HG02943 (cell line): Measurements from ENCODE around the gene FBXO10.

Source experiments
- ATAC-seq: cut with Tn5 transposase; IDR thresholded peaks from one replicate; pipeline ENCODE4 v1.9.1; 2021; ENCODE audit warnings: mild to moderate bottlenecking, low read depth, moderate library complexity; ENCODE audit not compliant: unreplicated experiment

Gene FBXO10

DNA sequence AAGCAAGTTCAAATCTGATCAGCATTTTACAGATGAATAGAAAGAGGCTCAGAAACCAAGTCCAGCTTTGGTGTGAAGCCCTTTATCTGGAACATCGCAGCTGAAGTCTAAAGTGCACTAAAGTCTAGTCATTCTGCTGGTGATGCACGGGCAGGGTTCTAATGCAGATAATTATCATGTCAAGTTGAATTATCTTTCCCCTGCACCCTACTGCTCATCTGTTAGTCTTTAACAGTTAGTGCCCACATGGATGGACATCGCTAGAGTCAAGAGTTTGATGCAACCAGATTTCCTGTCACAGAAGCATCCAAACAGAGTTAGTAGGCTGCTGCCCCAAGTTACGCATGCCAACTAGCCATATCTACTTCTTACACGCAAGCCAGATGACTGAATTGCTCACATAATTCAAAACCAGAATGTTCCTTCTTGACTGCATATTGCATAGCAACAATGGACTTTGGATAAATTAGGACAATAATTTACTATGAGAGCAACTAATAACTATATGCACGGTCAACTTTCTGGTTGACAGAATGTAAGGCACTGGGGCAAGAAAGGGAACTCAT is 17.8 kb upstream of the FBXO10 start:
- ATAC-seq = no peak

DNA sequence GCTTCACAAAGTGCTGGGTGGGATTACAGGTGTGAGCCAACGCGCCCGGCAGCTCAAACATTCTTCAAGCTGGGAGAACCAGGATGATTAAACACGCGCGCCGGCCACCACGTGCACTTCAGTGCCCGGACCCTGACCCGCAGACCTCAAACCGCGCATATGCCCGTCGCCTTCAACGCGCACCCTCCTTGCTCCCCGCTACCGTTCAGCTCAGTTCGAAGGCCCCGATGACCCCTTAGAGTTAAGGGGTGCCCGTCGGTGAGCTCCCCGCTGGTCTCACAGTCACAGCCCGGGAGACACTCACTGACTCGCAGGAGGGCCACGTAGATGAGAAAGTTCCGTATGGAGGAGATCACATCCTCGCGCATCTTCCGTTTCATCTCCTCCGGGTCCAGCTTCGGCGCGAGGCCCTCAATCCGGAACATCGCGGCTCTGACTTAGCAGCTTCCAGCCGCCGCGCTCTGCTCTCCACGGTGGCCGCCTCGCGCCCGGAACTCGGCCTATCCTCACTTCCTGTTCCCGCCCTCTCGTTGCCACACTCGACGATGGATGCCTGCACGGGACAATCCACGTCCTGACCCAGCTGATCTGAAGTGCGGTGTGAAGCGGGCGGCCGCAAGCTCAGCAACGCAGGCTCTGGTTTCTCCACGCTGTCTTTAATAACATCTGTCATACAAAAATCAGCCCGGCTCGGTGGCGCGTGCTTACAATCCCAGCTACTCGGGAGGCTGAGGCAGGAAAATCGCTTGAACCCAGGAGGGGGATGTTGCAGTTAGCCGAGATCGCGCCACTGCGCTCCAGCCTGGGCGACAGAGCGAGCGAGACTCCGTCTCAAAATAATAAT is 16.1 kb upstream of the FBXO10 start, which contains the start of gene TOMM5:
TOMM5 (minus strand) TSS at position 490 of the 844 bp plus-strand sequence; CDS start at position 425, 65 bp downstream.
- peak; percentile 86 for ATAC-seq

DNA sequence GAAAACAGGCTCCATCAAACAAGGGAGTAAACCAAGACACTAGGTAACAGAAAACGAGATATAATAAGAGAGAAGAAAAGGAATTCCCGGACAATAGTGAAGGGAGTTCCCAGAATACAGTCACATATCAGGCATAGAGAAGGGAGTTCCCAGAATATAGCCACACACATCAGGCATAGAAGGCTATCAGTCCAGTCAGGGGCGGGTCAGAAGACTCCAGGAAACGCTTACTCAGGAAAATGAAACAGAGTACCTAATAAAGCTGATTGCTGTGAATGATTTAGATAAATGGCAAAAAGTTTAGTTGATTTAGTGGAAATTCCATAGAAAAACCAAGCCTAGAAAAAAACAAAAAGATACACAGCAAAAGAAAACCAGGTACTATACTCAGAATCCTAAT is 11.3 kb upstream of the FBXO10 start:
- no peak for ATAC-seq

DNA sequence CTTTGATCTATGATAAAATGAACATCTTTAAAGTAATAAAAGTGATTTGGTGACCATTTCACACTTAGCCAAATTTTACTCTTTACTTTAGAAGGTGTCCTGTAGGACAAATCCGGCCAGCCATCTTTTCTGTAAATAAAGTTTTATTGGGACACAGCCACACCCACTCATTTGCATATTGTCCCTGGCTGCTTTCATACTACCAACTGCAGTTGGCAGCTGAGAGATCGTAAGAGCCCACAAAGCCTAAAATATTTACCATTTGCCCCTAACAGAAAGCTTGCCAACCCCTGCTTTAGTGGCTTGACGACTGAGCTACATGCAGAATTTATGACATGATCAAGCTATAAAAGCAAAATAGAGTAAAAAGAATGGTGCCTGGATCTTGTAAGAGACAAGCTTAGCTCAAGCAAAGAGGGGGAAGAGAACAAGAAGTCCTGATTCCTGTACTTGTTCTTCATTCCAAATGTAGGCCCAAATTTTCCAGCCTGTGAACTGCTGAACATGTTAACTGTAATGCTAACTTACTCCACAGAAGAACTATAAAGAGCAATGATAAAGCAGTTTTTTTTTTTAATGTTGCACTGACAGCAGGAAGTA is 7.4 kb upstream of the FBXO10 start:
- no peak for ATAC-seq

DNA sequence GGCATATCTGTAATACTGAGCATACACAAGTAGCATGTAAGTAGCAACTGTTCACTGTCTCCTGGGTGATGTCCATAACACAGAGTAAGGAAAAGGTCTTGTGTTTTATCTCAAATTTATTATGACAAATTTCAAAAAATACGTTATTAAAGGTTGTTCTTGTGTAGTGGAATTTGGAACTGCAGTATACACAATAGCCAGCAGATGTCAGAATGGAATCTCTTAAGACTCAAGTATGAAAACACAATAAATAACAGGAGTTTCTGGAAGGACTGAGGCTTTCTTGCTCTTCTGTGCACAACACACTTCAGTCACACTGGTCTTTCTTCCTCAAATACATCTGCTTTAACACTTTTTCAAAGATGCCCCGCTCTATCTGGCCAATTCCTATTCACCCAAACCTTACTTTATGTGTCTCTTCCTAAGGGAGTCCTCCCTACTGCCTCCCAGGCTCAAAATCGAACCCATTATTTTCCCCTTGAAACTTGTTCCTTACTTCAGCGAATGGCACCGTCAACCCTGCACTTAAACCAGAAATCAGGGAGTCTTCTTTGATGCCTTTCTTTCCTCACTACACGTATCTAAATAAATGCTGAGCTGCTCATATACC is 6.5 kb upstream of the FBXO10 start:
- no peak for ATAC-seq

DNA sequence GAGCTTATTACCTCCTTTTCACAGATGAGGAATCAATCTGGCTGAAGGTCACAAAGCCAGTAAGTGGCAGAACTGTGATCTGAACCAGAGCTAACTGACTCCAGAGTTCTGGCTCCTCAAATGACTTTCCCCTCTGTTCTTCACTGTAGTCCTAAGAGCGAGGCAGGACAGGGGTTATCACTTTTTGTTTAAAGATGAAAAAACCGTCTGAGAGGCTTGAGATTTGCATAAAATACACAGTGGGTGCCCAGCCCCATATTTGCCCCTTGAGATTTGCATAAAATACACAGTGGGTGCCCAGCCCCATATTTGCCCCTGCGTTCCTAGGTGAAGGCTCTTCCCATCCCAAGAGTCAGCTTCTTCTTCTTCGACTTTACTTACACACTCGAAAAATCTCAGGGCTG is 667 bp downstream of the FBXO10 start:
- ATAC-seq = peak; percentile 53

DNA sequence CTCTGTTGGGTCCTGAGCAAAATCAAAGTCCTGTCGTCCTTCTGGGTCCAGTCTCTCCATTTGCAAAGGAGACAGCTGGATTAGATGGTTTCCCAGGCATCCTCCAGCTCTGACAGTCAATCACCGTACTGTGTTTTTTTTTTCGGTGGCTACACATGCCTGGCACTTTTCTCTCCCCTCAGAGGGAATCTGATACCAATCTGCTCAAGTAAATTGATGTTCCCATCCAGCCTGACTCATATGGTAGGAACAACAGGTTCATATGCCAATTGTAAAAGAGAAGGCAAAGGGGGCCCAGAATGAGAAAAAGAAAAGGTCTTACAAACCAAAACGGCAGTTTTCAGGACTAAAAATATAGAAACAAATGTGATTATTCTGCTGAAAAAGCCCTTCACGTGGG is 1.2 kb downstream of the FBXO10 start:
- ATAC-seq = no peak

DNA sequence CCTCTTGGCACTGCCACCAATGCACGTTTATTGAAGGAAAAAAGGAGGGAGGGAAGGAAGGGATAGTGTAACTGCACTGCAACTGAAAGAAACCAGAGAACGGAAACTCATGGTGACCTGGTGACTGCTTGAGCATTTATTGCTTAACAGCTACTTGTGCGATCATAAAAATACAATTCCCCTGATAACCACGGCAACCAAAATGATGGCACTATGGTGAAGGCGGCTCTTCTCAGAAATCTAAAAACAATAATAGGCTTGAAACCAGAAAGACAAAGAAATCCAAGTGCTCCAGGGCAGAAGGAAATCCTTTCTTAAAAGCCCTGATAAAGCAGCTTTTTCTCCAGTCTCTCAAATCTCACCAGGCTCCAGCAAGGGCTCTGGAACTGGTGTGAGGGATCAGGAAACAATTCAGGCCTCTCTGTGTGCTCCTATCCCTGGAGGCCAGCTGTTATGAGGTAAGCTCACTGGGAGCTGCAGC is 1.9 kb downstream of the FBXO10 start:
- ATAC-seq = no peak

DNA sequence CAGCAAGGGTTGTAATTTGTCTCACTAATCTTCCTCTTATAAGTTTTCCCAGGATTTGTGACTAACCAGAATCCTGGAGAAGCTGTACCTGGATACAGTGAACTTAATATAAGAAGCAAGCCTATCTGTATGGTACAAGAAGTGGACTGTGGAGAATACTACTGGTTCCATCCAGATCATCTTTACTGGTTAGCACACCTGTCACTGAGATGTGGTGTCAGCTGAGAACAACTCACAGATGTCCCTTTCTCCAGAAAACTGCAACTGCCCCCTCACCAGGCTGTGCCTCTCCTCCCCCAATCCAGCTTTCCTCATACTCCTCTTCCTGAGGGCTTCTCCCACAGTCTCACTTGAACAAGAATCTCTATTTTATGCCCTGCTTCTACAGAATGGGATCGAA is 4.9 kb downstream of the FBXO10 start:
- no peak for ATAC-seq

DNA sequence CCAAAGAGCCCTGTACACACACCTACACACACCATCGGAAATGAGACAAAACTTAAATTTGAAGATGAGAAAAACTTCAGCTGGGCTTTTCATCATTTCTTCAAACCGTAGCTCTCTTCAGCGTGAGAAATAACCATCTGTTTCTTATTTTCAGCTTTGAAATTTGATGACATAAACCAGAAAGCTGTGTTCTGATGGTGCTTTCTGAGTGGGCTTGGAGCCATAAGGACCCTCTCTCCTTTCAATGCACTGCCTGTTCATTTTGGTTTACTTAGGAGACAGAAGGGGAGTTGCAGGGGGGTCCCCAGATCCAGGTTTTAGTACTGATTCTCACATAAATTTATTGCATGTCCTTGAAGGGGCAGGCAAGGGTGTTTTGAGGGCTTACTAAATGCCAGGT is 9.5 kb downstream of the FBXO10 start:
- ATAC-seq = no peak

DNA sequence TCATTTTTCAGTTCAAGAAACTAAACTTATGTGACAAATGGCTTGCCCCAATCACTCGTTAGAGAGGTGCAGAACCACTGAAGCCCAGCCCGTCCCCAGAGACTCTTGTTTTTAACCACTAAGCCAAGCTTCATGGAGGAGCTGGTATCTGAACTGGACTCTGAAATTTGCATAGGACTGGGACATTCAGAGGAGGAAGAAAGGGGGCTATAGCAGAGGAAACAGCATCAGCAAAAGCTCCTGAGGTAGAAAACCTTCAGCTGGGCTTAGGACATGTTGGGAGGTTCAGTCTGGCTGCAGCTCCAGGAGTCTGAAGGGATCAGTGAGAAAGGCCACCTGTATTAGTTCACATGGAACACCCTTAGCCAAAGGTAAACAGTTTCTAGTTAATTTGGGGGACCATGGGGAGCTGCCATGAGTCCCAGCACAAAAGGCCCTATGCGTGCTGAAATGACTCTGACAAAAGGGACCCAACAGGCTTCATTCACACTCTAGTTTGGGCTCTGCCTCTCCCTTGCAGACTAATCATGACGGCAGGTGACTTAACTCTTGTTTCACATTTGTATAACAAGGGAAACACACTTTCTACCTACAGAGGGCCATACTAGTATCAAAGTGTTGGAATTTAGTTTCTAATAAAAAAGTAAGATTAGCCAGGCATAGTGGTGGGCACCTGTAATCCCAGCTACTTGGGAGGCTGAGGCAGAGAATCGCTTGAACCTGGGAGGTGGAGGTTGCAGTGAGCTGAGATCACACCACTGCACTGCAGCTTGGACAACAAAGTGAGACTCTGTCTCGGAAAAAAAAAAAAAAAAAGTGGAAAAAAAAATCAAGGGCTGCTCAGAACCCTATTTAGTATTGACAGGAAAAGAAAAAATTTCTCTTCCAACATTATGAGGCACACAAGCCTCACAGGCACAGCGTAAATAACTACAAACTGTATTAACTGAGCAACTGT is 10.2 kb downstream of the FBXO10 start:
- ATAC-seq = peak; percentile 72

DNA sequence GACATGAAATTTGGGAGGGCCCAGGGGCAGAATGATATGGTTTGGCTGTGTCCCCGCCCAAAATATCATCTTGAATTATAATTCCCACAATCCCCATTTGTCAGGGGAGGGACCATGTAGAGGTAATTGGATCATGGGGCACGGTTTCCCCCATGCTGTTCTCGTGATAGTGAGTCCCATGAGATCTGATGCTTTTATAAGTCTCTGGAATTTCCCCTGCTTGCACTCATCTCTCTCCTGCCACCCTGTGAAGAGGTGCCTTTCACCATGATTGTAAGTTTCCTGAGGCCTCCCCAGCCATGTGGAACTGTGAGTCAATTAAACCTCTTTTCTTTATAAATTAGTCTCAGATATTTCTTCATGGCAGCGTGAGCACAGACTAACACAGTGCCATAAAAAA is 11.3 kb downstream of the FBXO10 start:
- no peak for ATAC-seq

DNA sequence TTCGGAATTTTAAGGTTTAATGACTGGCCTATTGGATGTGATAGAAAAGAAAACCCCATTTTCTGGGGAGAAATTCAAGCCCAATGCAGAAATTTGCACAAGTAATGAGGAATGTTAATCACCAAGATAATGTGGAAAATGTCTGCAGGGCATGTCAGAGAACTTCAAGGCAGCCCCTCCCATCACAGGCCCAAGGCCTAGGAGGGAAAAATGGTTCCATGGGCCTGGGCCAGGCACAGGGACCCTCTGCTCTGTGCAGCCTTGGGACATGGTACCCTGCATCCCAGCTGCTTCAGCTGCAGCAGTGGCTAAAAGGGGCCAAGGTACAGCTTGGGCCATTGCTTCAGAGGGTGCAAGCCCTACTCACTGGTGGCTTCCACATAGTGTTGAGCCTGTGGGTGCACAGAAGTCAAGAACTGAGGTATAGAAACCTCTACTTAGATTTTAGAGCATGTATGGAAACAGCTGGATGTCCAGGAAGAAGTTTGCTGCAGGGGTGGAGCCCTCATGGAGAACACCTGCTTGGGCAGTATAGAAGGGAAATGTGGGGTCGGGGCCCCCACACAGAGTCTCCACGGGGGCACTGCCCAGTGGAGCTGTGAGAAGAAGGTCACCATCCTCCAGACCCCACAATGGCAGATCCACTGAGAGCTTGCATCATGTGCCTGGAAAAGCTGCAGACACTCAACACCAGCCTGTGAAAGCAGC is 12.2 kb downstream of the FBXO10 start:
- no peak for ATAC-seq

DNA sequence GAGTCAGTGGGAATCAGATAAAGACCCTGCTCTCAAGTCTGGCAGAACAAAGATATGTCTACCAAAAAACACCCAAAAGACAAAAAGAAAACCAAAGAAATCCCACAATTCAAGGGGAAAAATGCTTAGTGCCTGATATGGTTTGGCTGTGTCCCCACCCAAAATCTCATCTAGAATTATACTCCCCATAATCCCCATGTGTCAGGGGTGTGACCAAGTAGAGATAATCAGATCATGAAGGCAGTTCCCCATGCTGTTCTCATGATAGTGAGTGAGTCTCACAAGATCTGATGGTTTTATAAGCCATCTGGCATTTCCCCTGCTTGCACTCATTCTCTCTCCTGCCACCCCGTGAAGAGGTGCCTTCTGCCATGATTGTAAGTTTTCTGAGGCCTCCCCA is 13.4 kb downstream of the FBXO10 start:
- ATAC-seq = no peak

DNA sequence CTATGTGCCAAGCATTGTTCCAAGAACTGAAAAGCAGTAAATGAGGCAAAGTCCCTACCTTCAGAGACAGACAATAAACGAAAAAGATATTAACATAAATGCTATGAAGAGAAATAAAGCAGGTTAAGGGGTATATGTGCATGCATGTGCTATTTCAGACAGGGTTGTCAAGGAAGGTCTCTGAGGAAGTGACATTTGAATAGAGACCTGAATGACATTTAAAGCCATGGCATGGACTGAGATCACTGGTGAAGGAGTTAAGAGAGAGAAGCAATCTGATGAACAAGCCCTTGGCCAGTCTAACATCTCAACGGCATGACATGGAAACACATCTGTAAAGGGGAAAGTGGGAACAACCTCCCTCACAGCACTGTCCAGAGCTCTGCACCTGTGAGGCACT is 14.5 kb downstream of the FBXO10 start:
- no peak for ATAC-seq

DNA sequence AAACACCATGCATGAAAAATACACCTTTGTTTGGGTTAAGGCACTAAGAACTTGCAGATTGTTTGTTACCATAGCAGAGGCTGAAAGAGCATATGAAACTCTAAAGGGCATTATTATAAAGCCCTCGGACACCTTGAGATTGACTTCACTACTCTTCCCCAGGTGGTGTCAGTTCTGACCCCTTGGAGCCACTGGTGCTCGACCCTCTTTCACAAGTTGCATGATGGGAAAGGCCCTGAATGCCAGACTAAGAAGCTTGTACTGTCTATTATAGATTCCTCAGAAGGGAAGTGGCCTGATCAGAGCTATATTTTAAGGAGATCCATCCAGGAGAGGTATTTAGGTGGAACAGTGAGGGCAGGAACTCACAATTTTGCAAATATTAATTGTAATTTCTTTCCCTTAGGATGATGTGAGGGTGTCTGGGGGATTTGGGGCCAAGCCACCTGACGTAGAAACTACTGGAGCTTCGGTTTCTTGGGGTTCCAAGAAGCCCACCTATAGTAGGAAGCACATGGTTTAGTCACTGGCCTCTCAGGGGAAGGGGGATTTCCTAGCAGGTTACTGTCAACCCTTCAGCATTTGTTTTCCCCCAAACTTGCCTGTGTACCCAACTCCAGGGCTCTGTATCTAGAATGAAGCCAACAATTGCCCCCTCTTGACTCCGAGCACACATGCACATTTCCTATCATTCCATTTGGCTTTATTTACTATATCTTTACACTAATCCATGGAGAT is 16.2 kb downstream of the FBXO10 start:
- no peak for ATAC-seq

DNA sequence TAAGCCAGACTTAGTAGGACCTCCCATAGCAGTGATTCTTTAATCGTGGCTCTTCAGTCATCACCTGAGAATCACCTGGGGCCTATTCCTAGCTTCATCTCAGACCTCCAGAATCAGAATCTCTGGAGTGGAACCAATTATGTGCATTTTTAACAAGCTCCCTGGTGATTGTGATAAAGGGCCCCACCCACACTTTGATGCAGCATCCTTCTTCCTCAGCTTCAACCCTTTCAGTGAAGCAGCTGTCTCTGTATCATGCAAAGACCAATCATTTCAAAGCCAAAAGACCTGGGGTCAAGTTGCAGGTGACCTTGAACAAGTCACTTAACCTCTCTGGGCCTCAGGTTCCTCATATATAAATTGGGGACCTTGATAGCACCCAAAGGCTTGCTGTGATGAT is 17.1 kb downstream of the FBXO10 start:
- ATAC-seq = no peak

DNA sequence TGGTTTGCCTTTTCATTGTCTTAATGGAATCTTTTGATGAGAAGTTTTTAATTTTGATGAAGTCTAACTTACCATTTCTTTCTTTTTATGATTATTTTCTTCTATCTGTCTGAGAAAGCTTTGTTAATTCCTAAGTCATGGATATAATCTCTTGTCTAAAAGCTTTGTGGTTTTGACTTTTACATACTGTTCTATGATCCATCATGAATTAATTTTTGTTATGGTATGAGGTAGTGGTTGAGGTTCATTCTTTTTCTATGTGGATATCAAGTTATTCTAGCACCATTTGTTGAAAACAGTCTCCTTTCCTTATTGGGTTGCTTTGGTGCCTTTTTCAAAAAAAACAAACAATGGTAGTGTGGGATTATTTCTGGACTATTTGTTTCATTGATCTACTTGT is 20.4 kb downstream of the FBXO10 start:
- no peak for ATAC-seq

DNA sequence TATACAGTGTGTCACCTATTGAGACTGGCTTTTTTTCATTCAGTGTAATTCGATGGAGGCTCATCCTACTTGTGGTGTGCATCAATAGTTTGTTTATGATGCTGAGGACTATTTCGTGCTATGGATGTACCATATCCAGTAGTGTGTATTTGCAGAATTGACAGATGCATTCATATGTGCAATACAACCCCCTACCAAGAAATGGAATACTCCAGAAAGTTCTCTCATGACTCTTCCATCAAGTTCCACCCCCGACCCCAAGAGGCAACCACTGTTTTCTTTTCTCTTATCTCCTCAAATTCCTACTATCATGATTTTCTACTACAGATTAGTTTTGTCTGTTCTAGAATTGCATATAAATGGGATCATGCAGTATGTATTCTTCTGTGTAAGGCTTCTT is 21.9 kb downstream of the FBXO10 start:
- ATAC-seq = no peak
